Measurements from ENCODE around the gene RIMBP2. TPM values are rescaled to one million over a fixed set of nuclear protein-coding genes. Genes with fewer than 3 reads are reported as not detected.

The RIMBP2 gene
- total and polyA plus RNA-seq, 9 of the 15 experiments (the other 6 are each of a cell fraction or from before 2014, with no cell fraction given), result not detected

- no peak for TF ChIP-seq E4F1 (CRISPR knock-in tag; IDR thresholded peaks at IDR 0.05; ENCODE audit: borderline replicate concordance)
- TF ChIP-seq ARNT (IDR thresholded peaks at IDR 0.05), result no peak
Measured at GRCh38 chr12:130527239-130527638, 188.9 kb downstream of the RIMBP2 start (continued).

- no peak for FAIRE-seq
Measured at GRCh38 chr12:130526813-130527212, 189.3 kb downstream of the RIMBP2 start.

More at GRCh38 chr12:130526813-130527212, 189.3 kb downstream of the RIMBP2 start:
- POLR2A ChIA-PET, result no interaction called here
- BruUV-seq (replicated peaks), result no TSS peak
- peaks cover 5% of the 10 kb centered on the region for H3K9me1 ChIP-seq (ENCODE audit: control insufficient read depth, insufficient read depth, low read length)
- no peaks in the 10 kb centered on the region for H3K36me3 ChIP-seq (ENCODE audit: control insufficient read depth, insufficient read depth, low read length)
- intact Hi-C loops (cut with micrococcal nuclease) (no loop called here), in situ Hi-C loops (cut with MboI) (no loop called here)
- peaks cover 0 to 4% of the 10 kb centered on the region in 2 experiments; a peak in 1 of 5 replicates for H3K27me3 ChIP-seq (ENCODE audit: control insufficient read depth in 2 of 2, insufficient read depth in 2 of 2, low read length in 2 of 2)
- H3K4me3 ChIP-seq, result no peak overlapping the region
- H3K4me2 ChIP-seq (ENCODE audit: insufficient read depth, low read length), result no peak overlapping the region
- CTCF ChIA-PET (ENCODE audit: low intra/inter-chr PET ratio), result no interaction called here
- no peaks in the 10 kb centered on the region for H3K9me3 ChIP-seq (replicated peaks; ENCODE audit: control insufficient read depth, insufficient read depth, low read depth, low read length)
- 0% methylated on average over 6 of the region's 6 CpGs for WGBS (ENCODE audit: insufficient coverage, low coverage, missing lambda C conversion rate)
- H3K27ac ChIP-seq (ENCODE audit: extremely low read depth, low read depth, low read length), result no peak overlapping the region
- H3K79me2 ChIP-seq (ENCODE audit: control insufficient read depth, insufficient read depth, low read length), result no peaks in the 10 kb centered on the region
- H3K4me1 ChIP-seq (replicated peaks in 1 of 2; ENCODE audit: control insufficient read depth in 2 of 2, insufficient read depth in 2 of 2, low read length in 2 of 2), result no peaks in the 10 kb centered on the region
- no peak for TF ChIP-seq RBM15 (IDR thresholded peaks at IDR 0.05; ENCODE audit: insufficient read depth, low read length)
- peak; percentile 97 for TF ChIP-seq REST (IDR thresholded peaks at IDR 0.05; ENCODE audit: borderline replicate concordance)
- TF ChIP-seq REST (CRISPR knock-in tag; IDR thresholded peaks at IDR 0.05; ENCODE audit: low read depth), result peak; percentile 89
- TF ChIP-seq MIER1 (IDR thresholded peaks at IDR 0.05; ENCODE audit: low read depth), result peak; percentile 90
- peak; percentile 97 for TF ChIP-seq EHMT2 (IDR thresholded peaks at IDR 0.05)
- peak; percentile 54; the same call in 1 of the 2 replicates for TF ChIP-seq PRMT5 (CRISPR knock-in tag; IDR thresholded peaks at IDR 0.05)
- TF ChIP-seq SRF (CRISPR knock-in tag; IDR thresholded peaks at IDR 0.05), result peak in 1 of 2 experiments; percentile 54; a peak in 2 of 4 replicates
- TF ChIP-seq ZNF583 (CRISPR knock-in tag; IDR thresholded peaks at IDR 0.05), result no peak
- 0 out of 2 replicates have a peak, but pooled peaks have one; percentile 46 for TF ChIP-seq ZNF766 (CRISPR knock-in tag; conservative IDR thresholded peaks at IDR 0.05)
- no peaks in the 10 kb centered on the region; the same call in 1 of the 2 replicates for H4K20me1 ChIP-seq (replicated peaks; ENCODE audit: control insufficient read depth, insufficient read depth, low read length)
- ATAC-seq (peak; percentile 86), DNase-seq (ENCODE audit: extremely low read depth in 1 of 4, low spot score in 3 of 4) (peak; percentile 47 to 74 (median 68))
- no peak overlapping the region for H2AFZ ChIP-seq (ENCODE audit: low read depth, low read length)
- H3K9ac ChIP-seq (ENCODE audit: insufficient read depth in 1 of 2, low read depth in 2 of 2, low read length in 2 of 2), result no peak overlapping the region

All from K562 (cell line).